Esophagus muscularis mucosa (tissue), 4 donors: ENCODE data around the gene DEPDC1B.

Experiments used
- EP300 ChIP-seq: sonication (generic); formaldehyde crosslinking; IDR thresholded peaks from one replicate; pipeline ENCODE4 v1.6.1; 2017; ENCODE audit warnings: antibody characterized with exemption
- POLR2A ChIP-seq: fragments of 450-650 bp; IDR thresholded peaks from one replicate; pipeline ENCODE4 v1.6.1; 2017; ENCODE audit warnings: antibody characterized with exemption, moderate library complexity, mild to moderate bottlenecking, low read depth
- TF ChIP-seq, protein P1 (sequence below), 3 experiments: fragments of 200-600 bp in 2 of 3; fragments of 450-650 bp in 1 of 3; sonication (generic) in 2 of 3; IDR thresholded peaks; one replicate each; pipeline ENCODE4 v1.5.1; 2017 to 2019; ENCODE audit warnings: antibody characterized with exemption in 3 of 3, mild to moderate bottlenecking in 2 of 3, moderate library complexity in 1 of 3

DNA sequence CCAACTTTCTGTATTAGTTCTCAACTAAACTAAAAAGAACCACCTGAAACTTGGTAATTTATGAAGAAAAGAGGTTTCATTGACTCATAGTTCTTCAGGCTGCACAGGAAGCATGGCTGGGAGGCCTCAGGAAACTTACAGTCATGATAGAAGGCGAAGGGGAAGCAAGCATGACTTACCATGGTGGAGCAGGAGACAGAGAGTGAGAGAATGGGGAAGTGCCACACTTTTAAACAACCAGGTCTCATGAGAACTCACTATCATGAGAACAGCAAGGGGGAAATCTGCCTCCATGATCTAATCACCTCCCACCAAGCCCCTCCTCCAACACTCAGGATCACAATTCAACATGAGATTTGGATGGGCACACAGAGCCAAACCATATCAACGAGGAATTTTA, 123.5 kb downstream of the DEPDC1B start:
- TF ChIP-seq, protein P1, sequence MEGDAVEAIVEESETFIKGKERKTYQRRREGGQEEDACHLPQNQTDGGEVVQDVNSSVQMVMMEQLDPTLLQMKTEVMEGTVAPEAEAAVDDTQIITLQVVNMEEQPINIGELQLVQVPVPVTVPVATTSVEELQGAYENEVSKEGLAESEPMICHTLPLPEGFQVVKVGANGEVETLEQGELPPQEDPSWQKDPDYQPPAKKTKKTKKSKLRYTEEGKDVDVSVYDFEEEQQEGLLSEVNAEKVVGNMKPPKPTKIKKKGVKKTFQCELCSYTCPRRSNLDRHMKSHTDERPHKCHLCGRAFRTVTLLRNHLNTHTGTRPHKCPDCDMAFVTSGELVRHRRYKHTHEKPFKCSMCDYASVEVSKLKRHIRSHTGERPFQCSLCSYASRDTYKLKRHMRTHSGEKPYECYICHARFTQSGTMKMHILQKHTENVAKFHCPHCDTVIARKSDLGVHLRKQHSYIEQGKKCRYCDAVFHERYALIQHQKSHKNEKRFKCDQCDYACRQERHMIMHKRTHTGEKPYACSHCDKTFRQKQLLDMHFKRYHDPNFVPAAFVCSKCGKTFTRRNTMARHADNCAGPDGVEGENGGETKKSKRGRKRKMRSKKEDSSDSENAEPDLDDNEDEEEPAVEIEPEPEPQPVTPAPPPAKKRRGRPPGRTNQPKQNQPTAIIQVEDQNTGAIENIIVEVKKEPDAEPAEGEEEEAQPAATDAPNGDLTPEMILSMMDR (IDR thresholded peaks at IDR 0.05), result no peak
- TF ChIP-seq EP300, result no peak
- no peak for TF ChIP-seq POLR2A
